Prostate gland (tissue), 2 donors: ENCODE measurements around the gene MAB21L3. TPM values are rescaled to one million over a fixed set of nuclear protein-coding genes. Genes with fewer than 3 reads are reported as not detected.

Experiments
- DNase-seq: peaks from one replicate; pipeline ENCODE4 v3.0.0-alpha.2; 2019; ENCODE audit warnings: low spot score
- H3K27ac ChIP-seq, 2 donors: fragments of 200-600 bp; sonication (generic); 2 replicates each; pipeline ENCODE4 v1.5.1; 2017 to 2019
- H3K27me3 ChIP-seq: fragments of 200-600 bp; sonication (generic); replicated peaks from 2 replicates; pipeline ENCODE4 v1.5.1; 2019; ENCODE audit not compliant: insufficient read depth
- H3K36me3 ChIP-seq, 2 donors: fragments of 200-600 bp; sonication (generic); 1 replicate in 1 of 2; 2 replicates in 1 of 2; pipeline versions ENCODE4 v1.5.1 to v1.8.1; 2017 to 2019
- H3K4me1 ChIP-seq: fragments of 200-600 bp; sonication (generic); replicated peaks from 2 replicates; pipeline ENCODE4 v1.5.1; 2019
- H3K4me3 ChIP-seq, 2 donors: fragments of 200-600 bp; sonication (generic); 2 replicates each; pipeline ENCODE4 v1.5.1; 2017 to 2019
- H3K9me3 ChIP-seq: fragments of 200-600 bp; sonication (generic); 2 replicates; pipeline ENCODE4 v1.5.1; 2017
- POLR2A ChIP-seq: fragments of 450-650 bp; IDR thresholded peaks from one replicate; pipeline ENCODE4 v1.6.1; 2016; ENCODE audit warnings: antibody characterized with exemption, mild to moderate bottlenecking
- POLR2AphosphoS5 ChIP-seq: sonication (generic); formaldehyde crosslinking; IDR thresholded peaks from one replicate; pipeline ENCODE4 v1.6.1; 2017; ENCODE audit warnings: antibody characterized with exemption
- WGBS: methylation state at CpG from one replicate; pipeline ENCODE4 v1.1.5; 2018; 5-methylcytosine and 5-hydroxymethylcytosine counted together
- intact Hi-C: fragments of 100-400 bp; cut with DNase I; formaldehyde crosslinking; loops from one replicate; pipeline ENCODE4 v1.14.2; 2022
- total RNA-seq, 2 donors: library from RNA; depleted of rRNA; stranded (reverse); fragments of >200 nt; gene quantifications; one replicate each; pipeline ENCODE4 v1.1.0, GENCODE V29; 2016
- TF ChIP-seq, protein P1 (sequence below), 4 experiments: fragments of 200-600 bp in 2 of 4; fragments of 450-650 bp in 2 of 4; sonication (generic) in 2 of 4; IDR thresholded peaks; 1 replicate in 3 of 4; 2 replicates in 1 of 4; pipeline ENCODE4 v1.5.1; 2016 to 2019; ENCODE audit warnings: antibody characterized with exemption in 4 of 4, mild to moderate bottlenecking in 2 of 4, moderate library complexity in 2 of 4

MAB21L3 gene
- total RNA-seq, 2 donors from 2014 or later = 4.4 to 4.7 TPM

DNA sequence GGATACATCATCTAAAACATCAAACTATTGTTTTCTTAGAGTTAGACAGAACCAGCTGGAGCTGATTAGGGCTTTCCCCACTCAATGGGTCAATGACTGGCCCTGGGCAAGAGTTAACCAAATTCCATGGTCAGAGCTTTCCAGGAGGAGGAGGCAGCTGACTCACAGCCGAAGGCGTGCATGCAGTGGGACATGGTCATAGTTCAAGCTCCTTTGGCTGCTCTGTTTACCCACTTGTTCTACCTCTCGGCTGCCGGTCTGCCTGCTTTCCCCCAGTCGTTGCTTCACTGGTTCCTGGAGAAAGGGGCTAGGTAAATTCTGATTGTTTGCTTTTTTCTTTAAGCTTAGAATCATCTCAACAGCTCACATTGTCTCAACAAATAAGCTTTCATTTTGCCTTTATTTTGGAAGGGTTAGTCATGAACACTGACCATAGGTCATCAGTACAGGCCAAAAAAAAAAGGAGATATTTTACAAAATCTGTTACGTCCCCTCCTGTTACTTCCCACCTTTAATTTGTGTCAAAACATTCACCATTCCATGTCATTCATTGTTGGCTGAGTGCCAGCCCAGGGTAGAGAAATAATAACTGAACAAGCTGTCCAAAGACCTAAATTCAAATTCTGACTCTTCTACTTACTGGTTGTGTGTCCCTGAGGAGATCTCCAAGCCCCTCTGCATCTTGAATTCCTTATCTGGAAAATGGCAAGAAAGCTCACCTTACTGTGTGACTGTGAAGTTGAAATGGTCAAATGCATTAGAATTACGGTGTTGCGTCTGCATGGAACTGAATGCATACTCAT lies 12.0 kb downstream of the MAB21L3 start:
- Histone ChIP-seq H3K27me3 (no peaks in the 10 kb centered on the region), H3K27ac (peak overlapping the region; percentile 48 to 49), H3K36me3 (no peaks in the 10 kb centered on the region), H3K4me1 (no peaks in the 10 kb centered on the region), H3K4me3 (no peak overlapping the region), H3K9me3 (no peaks in the 10 kb centered on the region)
- intact Hi-C loops = no loop called here
- 74% methylated on average over 8 of the region's 8 CpGs for WGBS
- no peak for DNase-seq
- TF ChIP-seq POLR2AphosphoS5 = no peak
- TF ChIP-seq, protein P1, sequence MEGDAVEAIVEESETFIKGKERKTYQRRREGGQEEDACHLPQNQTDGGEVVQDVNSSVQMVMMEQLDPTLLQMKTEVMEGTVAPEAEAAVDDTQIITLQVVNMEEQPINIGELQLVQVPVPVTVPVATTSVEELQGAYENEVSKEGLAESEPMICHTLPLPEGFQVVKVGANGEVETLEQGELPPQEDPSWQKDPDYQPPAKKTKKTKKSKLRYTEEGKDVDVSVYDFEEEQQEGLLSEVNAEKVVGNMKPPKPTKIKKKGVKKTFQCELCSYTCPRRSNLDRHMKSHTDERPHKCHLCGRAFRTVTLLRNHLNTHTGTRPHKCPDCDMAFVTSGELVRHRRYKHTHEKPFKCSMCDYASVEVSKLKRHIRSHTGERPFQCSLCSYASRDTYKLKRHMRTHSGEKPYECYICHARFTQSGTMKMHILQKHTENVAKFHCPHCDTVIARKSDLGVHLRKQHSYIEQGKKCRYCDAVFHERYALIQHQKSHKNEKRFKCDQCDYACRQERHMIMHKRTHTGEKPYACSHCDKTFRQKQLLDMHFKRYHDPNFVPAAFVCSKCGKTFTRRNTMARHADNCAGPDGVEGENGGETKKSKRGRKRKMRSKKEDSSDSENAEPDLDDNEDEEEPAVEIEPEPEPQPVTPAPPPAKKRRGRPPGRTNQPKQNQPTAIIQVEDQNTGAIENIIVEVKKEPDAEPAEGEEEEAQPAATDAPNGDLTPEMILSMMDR (IDR thresholded peaks at IDR 0.05) = no peak
- TF ChIP-seq POLR2A = no peak

DNA sequence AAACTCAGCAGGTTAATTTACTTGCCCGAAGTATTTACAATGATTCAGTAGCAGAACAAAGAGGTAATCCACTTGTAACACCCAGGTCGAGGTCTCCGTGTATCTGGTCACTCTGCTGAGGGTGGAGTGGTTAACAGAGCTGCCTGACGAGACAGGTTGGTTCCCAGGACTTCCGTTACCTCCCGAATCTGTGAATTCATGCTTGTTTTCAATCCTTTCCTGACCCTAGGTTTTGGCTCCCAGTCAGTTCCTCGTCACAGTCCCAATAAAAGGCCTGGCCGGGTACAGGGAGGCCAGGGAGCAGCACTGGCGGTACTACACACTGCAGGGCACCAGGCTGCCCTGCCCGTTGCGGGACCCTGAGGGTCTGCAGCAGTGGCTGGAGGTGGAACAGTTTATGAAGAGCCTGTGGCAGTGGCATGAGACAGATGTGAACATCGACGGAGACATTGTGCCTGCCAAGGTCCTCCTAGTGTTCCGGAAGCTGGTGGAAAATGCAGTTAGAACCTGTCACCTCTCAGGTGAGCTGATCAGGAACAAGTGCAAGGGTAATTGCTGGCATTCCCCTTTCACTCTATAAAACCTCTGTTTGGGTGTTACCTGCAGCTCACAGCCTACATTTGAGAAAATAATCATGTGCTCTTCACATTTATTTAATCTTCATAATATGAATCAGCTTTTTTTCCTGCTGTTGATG lies 12.8 kb downstream of the MAB21L3 start:
- DNase-seq = peak; percentile 68
- WGBS = 42% methylated on average over 14 of the region's 14 CpGs
- no peaks in the 10 kb centered on the region for H3K9me3 ChIP-seq
- no peaks in the 10 kb centered on the region for H3K27me3 ChIP-seq
- H3K4me1 ChIP-seq = no peaks in the 10 kb centered on the region
- TF ChIP-seq POLR2AphosphoS5 = peak; percentile 68
- TF ChIP-seq, protein P1 (IDR thresholded peaks at IDR 0.05) = no peak
- peak; percentile 13 for TF ChIP-seq POLR2A
- H3K36me3 ChIP-seq = no peaks in the 10 kb centered on the region
- H3K4me3 ChIP-seq = no peak overlapping the region
- peak overlapping the region; percentile 48 to 49 for H3K27ac ChIP-seq
- intact Hi-C loops = no loop called here

DNA sequence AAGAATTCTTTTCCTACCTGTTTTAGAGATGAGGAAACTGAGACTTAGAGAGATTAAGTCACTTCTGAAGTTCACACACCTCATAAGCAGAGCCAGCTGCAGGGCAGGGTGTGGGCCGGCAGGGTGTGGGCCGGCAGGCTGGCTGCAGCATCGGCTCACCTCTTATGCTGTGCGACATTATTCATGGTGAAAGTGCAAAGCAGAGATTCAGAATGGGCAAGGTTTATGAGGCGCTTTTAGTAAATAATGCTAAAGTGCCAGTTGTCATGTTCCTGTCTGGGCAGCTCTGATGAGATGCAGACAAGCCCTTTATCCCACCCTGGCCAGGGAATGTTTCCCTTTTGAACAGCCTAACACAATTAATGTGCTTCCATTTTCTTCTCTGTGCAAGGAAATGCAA lies 14.6 kb downstream of the MAB21L3 start:
- no peak for DNase-seq
- WGBS = 24% methylated on average over 5 of the region's 5 CpGs
- Histone ChIP-seq H3K4me3 (no peak overlapping the region), H3K4me1 (no peaks in the 10 kb centered on the region), H3K27me3 (no peaks in the 10 kb centered on the region), H3K27ac (no peak overlapping the region), H3K36me3 (no peaks in the 10 kb centered on the region), H3K9me3 (no peaks in the 10 kb centered on the region)
- intact Hi-C loops = no loop called here
- no peak for TF ChIP-seq POLR2A
- TF ChIP-seq, protein P1 (IDR thresholded peaks at IDR 0.05) = peak in 1 of 4 experiments; percentile 15
- TF ChIP-seq POLR2AphosphoS5 = no peak

DNA sequence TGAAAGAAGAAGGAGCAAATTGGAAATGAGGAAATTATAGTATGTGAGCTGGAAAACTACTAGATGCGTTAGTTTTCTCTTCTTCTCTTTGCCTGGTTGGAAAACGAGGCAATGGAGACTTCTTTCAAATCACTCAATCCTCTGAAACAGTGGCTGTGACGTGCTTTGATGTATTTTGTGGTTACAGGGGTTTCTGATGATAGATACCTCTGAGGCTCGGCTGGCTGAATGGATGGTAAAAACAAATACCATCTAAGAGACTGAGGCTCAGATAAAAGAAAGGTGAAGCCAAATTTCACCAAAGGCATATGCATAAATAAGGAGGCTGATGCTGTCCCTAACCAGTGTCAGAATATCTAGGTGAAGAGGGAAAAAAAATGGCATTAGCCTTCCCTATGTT lies 15.1 kb downstream of the MAB21L3 start:
- intact Hi-C loops = no loop called here
- Histone ChIP-seq H3K36me3 (no peaks in the 10 kb centered on the region), H3K9me3 (no peaks in the 10 kb centered on the region), H3K27ac (no peak overlapping the region), H3K4me1 (no peaks in the 10 kb centered on the region), H3K4me3 (no peak overlapping the region), H3K27me3 (no peaks in the 10 kb centered on the region)
- TF ChIP-seq, protein P1 (IDR thresholded peaks at IDR 0.05) = no peak
- TF ChIP-seq POLR2A (no peak), POLR2AphosphoS5 (no peak)
- DNase-seq = no peak
- WGBS = 47% methylated on average over 4 of the region's 4 CpGs
